ENCODE results near the gene CMTM7. TPM values are rescaled to one million over a fixed set of nuclear protein-coding genes. Genes with fewer than 3 reads are reported as not detected.

CMTM7 gene
- total and polyA plus RNA-seq, 2 of the 8 experiments (the other 6 are each of a cell fraction or from before 2014, with no cell fraction given) = 33.3 to 65.8 TPM

DNA sequence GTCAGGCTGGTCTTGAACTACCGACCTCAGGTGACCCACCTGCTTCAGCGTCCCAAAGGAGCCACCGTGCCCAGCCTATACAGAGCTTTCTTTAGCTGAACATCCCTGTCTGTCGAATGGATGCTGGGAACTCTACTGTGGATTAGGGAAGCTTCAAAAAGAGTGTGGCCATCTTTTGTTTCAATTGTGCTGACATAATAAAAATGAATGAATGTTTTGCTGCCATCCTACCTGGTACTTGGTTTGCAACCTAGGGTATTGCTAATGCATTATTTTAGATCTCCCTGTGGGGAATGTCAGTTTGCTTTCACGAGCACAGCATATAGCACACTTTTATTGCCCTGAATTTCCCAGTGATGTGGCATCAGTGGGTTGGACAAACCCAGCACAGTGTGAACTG, 78.7 kb downstream of the CMTM7 start:
- Histone ChIP-seq H3K4me1 (replicated peaks in 1 of 4; ENCODE audit: control insufficient read depth in 3 of 4, insufficient read depth in 4 of 4, low read length in 3 of 4) (peaks cover 0 to 4% (median 1%) of the 10 kb centered on the region in 4 experiments; a peak in 2 of 7 replicates), H2BK20ac (ENCODE audit: low read length) (no peak overlapping the region), H3K9me3 (ENCODE audit: insufficient read depth in 2 of 2, low read depth in 1 of 2, low read length in 1 of 2) (no peaks in the 10 kb centered on the region), H3K79me1 (ENCODE audit: low read depth, low read length) (no peaks in the 10 kb centered on the region), H3K18ac (ENCODE audit: extremely low read depth, low read length) (no peak overlapping the region), H2AK5ac (ENCODE audit: low read depth, low read length) (no peak overlapping the region), H3K4me3 (ENCODE audit: extremely low read depth in 1 of 4, insufficient read depth in 2 of 4, low read depth in 3 of 4, low read length in 4 of 4) (no peak overlapping the region), H3K23me2 (ENCODE audit: low read depth, low read length) (no peaks in the 10 kb centered on the region), H3K4ac (replicated peaks; ENCODE audit: insufficient read length, low read depth, low read length) (no peak overlapping the region), H3K27ac (ENCODE audit: low read depth, low read length) (no peak overlapping the region), H3K14ac (ENCODE audit: insufficient read length) (no peak overlapping the region), H2BK15ac (ENCODE audit: low read length) (no peak overlapping the region), H4K20me1 (replicated peaks in 1 of 2; ENCODE audit: control insufficient read depth in 1 of 2, insufficient read depth in 2 of 2, low read length in 2 of 2) (peaks cover 0 to 4% of the 10 kb centered on the region in 2 experiments), H3K4me2 (ENCODE audit: insufficient read depth in 1 of 2, low read depth in 2 of 2, low read length in 2 of 2) (no peak overlapping the region), H3K27me3 (replicated peaks in 1 of 4; ENCODE audit: control insufficient read depth in 3 of 4, extremely low read depth in 1 of 4, insufficient read depth in 3 of 4, low read length in 3 of 4) (no peaks in the 10 kb centered on the region), H3K56ac (replicated peaks; ENCODE audit: insufficient read length, low read depth, low read length) (no peak overlapping the region), H4K91ac (replicated peaks; ENCODE audit: insufficient read length, low read length) (no peak overlapping the region), H4K8ac (ENCODE audit: extremely low read depth, insufficient read depth, low read length) (no peak overlapping the region), H2BK12ac (ENCODE audit: low read depth, low read length) (no peak overlapping the region), H3K36me3 (ENCODE audit: control insufficient read depth in 2 of 4, insufficient read depth in 4 of 4, low read length in 3 of 4) (no peaks in the 10 kb centered on the region; a peak in 2 of 8 replicates), H3K23ac (ENCODE audit: insufficient read length) (no peak overlapping the region), H4K5ac (ENCODE audit: insufficient read length, low read depth, low read length) (no peak overlapping the region), H2BK120ac (replicated peaks; ENCODE audit: low read depth, low read length) (no peak overlapping the region), H3K79me2 (ENCODE audit: control insufficient read depth in 1 of 2, insufficient read depth in 2 of 2, low read length in 2 of 2) (no peaks in the 10 kb centered on the region), H2BK5ac (ENCODE audit: low read depth, low read length) (no peak overlapping the region), H2AFZ (ENCODE audit: low read length) (no peak overlapping the region), H3K9ac (replicated peaks in 1 of 4; ENCODE audit: extremely low read depth in 1 of 4, low read depth in 3 of 4, low read length in 3 of 4) (no peak overlapping the region)
- FAIRE-seq (no peak), DNase-seq (ENCODE audit: low read depth in 1 of 2, low spot score in 2 of 2) (no peak)
- POLR2A ChIA-PET (ENCODE audit: partially characterized antibody) = interaction anchor here (0.7 kb wide), 1 partner anchor 221 kb away, joined by 3 read pairs; no protein-coding TSS in a partner anchor
- CTCF ChIA-PET (ENCODE audit: partially characterized antibody) = interaction anchor here (0.6 to 6.0 kb wide), 16 partner anchors 8 to 465 kb away, joined by 3 to 83 read pairs (median 5); no protein-coding TSS in a partner anchor
- no peak for TF ChIP-seq CEBPB (IDR thresholded peaks at IDR 0.05; ENCODE audit: low read depth, low read length)
- no peak for TF ChIP-seq SUZ12 (IDR thresholded peaks at IDR 0.05; ENCODE audit: low read length)
- TF ChIP-seq RFX5 (IDR thresholded peaks at IDR 0.05; ENCODE audit: borderline replicate concordance, low read depth, low read length) = no peak
- no peak for TF ChIP-seq GTF2F1 (IDR thresholded peaks at IDR 0.05; ENCODE audit: borderline replicate concordance, low read depth, low read length)
- 95% methylated on average over 5 of the region's 5 CpGs; no CpG with 5 or more reads in 1 of the 2 experiments for WGBS, 2 experiments (ENCODE audit: extremely low coverage in 1 of 2, insufficient coverage in 1 of 2, insufficient read length in 1 of 2, insufficient replicate concordance in 2 of 2, low coverage in 1 of 2, low lambda C conversion rate in 2 of 2, missing lambda C conversion rate in 1 of 2)
